ENCODE results near the gene ZNF821.

The ZNF821 gene

DNA sequence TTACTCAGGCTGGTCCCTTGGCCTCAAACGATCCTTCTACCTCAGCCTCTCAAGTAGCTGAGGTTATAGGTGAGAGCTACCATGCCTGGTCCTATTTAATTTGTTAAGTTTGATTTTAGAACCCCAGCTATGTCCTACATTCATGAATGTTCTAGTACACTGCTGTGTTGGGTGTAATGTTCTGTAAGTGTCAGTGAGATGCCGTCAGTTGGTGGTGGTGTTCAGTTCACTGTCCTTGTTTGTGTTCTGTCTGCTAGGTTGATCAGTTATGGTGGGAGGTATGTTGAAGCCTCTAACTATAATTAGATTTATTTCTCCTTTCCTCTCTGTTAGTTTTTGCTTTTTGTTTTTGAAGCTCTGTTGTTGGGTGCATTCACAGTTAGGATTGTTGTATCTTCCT is 19.6 kb upstream of the ZNF821 start:
- TF ChIP-seq FOXP2 (optimal IDR thresholded peaks at IDR 0.05; ENCODE audit: borderline replicate concordance, extremely low read depth, extremely low read length, insufficient read depth) (no peak), TAF1 (IDR thresholded peaks at IDR 0.05; ENCODE audit: borderline replicate concordance, insufficient read depth, low read length) (no peak), POLR2AphosphoS5 (IDR thresholded peaks at IDR 0.05; ENCODE audit: low read depth, low read length) (no peak)

DNA sequence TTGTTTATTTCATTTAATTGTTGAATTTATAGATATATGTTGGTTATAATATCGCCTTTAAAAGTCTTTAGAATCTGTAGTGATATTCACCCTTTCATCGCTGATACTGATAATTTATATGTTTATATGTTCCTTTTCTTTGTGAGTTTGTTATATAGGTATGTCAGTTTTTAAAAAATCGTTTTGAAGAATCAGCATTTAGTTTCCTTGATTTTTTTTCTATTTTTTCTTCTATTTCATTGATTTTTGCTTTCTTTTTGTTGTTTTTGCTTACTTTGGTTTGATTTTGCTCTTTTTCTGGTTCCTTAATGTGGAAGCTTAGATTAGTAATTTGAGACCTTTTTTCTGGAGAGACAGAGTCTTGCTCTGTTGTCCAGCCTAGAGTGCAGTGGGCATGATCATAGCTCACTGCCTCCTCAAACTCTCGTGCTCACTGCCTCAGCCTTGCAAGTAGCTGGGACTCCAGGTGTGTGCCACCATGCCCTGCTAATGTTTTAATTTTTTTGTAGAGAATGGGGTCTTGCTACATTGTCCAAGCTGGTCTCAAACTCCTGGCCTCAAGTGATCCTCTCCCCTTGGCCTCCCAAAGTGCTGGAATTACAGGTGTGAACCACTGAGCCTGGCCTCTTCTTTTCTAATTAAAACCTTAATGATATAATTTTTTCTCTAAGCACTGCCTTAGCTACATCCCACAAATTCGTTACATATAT is 18.8 kb upstream of the ZNF821 start:
- TF ChIP-seq FOXP2 (optimal IDR thresholded peaks at IDR 0.05; ENCODE audit: borderline replicate concordance, extremely low read depth, extremely low read length, insufficient read depth): no peak

DNA sequence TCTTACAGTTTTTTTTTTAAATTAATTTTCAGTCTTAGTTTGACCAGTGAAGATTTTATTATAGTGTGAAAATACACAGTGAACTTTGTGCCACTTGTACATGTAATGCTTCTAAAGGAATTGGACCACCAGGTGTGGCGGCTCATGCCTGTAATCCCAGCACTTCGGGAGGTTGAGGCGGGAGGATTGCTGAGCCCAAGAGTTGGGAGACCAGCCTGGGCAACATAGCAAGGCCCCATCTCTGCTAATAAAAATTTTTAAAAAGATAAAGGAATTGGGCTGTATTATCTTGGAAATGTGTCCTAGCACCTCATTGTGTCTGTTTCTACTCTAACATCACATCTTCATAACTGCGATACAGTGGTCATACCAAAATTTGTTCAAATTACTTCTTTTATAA is 15.2 kb upstream of the ZNF821 start:
- TF ChIP-seq POLR2AphosphoS5 (IDR thresholded peaks at IDR 0.05; ENCODE audit: low read depth, low read length): no peak
- TF ChIP-seq SIN3A (IDR thresholded peaks at IDR 0.05; ENCODE audit: borderline replicate concordance, insufficient read depth, low read length): no peak
- TF ChIP-seq TAF1 (IDR thresholded peaks at IDR 0.05; ENCODE audit: borderline replicate concordance, insufficient read depth, low read length): no peak
- TF ChIP-seq FOXP2 (optimal IDR thresholded peaks at IDR 0.05; ENCODE audit: borderline replicate concordance, extremely low read depth, extremely low read length, insufficient read depth): no peak

DNA sequence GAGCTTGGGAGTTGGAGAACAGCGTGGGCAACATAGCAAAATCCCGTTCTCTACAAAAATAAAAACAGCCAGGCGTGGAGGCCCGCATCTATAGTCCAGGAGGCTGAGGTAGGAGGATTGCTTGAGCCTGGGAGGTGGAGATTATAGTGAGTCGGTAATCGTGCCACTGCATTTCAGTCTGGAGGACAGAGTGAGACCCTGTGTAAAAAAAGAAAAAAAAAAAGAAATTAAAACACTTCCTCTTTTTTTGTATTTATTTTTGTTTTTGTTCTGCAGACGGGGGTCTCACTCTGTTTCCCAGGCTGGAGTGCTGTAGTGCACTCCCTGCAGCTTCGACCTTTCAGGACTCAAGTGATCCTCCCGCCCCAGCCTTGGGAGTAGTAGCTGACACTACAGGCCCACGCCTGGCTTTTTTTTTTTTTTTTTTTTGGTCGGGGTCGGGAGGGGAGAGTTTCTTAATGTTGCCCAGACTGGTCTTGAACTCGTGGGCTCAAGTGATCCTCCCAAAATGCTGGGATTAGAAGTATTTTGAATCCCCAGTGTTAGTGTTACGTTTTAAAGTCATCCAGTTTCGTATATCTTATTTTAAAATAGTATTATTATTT is 12.9 kb upstream of the ZNF821 start:
- TF ChIP-seq TAF1 (IDR thresholded peaks at IDR 0.05; ENCODE audit: borderline replicate concordance, insufficient read depth, low read length): no peak
- TF ChIP-seq POLR2AphosphoS5 (IDR thresholded peaks at IDR 0.05; ENCODE audit: low read depth, low read length): no peak
- no peak for TF ChIP-seq SIN3A (IDR thresholded peaks at IDR 0.05; ENCODE audit: borderline replicate concordance, insufficient read depth, low read length)
- TF ChIP-seq FOXP2 (optimal IDR thresholded peaks at IDR 0.05; ENCODE audit: borderline replicate concordance, extremely low read depth, extremely low read length, insufficient read depth): no peak
- TF ChIP-seq, protein P1, sequence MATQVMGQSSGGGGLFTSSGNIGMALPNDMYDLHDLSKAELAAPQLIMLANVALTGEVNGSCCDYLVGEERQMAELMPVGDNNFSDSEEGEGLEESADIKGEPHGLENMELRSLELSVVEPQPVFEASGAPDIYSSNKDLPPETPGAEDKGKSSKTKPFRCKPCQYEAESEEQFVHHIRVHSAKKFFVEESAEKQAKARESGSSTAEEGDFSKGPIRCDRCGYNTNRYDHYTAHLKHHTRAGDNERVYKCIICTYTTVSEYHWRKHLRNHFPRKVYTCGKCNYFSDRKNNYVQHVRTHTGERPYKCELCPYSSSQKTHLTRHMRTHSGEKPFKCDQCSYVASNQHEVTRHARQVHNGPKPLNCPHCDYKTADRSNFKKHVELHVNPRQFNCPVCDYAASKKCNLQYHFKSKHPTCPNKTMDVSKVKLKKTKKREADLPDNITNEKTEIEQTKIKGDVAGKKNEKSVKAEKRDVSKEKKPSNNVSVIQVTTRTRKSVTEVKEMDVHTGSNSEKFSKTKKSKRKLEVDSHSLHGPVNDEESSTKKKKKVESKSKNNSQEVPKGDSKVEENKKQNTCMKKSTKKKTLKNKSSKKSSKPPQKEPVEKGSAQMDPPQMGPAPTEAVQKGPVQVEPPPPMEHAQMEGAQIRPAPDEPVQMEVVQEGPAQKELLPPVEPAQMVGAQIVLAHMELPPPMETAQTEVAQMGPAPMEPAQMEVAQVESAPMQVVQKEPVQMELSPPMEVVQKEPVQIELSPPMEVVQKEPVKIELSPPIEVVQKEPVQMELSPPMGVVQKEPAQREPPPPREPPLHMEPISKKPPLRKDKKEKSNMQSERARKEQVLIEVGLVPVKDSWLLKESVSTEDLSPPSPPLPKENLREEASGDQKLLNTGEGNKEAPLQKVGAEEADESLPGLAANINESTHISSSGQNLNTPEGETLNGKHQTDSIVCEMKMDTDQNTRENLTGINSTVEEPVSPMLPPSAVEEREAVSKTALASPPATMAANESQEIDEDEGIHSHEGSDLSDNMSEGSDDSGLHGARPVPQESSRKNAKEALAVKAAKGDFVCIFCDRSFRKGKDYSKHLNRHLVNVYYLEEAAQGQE (IDR thresholded peaks at IDR 0.05; ENCODE audit: insufficient read depth in 1 of 2, low read depth in 2 of 2, low read length in 2 of 2): no peak

DNA sequence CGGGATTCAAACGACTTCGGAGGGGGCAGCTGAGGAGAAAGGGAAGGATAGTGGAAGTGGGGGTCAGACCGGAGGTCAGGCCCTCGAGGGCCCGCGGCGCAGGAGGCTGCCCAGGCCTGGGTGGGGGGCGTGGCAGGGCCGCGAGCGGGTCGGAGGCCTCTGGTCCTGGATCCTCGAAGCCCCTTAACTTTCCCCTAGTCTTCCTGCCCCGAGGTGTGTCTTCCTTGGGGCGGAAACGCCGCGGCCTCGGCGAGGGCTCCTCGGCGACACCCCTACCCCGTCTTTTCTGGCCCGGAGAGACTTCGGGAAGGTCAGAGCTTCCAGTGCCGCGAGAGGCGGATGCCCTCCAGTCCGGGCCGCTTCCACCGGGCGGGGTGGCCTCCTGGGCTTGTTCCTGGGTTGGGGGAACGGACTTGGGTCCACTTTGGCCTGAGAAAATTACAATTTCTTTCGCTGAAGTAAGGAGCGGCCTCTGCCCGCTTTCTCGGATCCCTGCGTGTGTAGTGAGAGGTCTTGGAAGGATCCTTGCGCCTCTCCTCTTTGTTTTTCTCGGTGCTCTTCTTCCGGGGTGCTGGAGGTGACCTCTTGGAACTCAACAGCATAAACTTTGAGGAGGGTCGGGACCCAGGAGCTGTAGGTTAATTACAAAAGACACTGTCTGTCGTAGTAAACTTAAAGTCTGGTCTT is 11.8 kb upstream of the ZNF821 start:
- TF ChIP-seq, protein P1 (IDR thresholded peaks at IDR 0.05; ENCODE audit: insufficient read depth in 1 of 2, low read depth in 2 of 2, low read length in 2 of 2): no peak
- 0 out of 2 replicates have a peak, but pooled peaks have one; percentile 11 for TF ChIP-seq SIN3A (IDR thresholded peaks at IDR 0.05; ENCODE audit: borderline replicate concordance, insufficient read depth, low read length)

DNA sequence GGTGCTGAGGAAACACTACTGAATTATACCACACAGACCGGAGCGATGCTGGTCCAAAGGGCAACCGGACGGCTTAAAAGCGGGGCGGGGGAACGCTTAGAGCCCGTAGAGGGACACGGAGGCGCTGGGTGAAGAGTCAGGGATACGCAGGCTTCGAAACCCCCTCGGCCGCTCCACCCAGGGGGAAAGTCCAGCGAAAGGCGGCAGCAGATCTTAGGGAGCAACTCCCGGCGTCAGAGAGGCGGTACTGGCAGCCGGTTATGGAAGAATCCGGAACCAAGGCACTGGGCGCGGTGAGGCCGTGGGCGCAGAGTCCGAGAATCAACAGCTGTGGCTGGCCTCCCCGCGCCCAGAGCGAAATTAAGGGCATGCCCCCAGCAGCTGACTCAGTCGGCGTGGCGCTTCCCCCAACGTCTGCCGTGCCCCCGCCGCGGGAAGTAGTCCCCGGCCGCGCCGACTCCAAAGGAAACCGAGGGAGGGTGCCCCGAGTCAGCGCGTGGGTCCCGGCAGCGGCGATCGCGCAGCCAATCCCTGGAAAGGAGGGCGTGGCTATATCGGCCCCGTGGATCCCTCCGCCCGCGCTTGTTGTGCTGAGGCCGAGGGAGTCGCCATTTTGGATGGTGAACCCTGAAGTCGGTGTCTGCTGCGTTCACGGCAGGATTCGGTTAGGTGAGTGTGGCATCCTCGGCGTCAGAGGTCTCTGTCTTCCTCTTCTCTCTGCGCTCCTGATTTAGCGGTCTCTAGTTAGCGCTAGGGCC is 11.1 kb upstream of the ZNF821 start, which contains the start of gene IST1:
IST1 (plus strand) TSS at position 611 of the 758 bp plus-strand sequence. CDS start 20,110 bp downstream, outside the sequence.
- TF ChIP-seq FOXP2 (optimal IDR thresholded peaks at IDR 0.05; ENCODE audit: borderline replicate concordance, extremely low read depth, extremely low read length, insufficient read depth) (peak; percentile 80), TAF1 (IDR thresholded peaks at IDR 0.05; ENCODE audit: borderline replicate concordance, insufficient read depth, low read length) (peak; percentile 93; the same call in 1 of the 2 replicates), POLR2AphosphoS5 (IDR thresholded peaks at IDR 0.05; ENCODE audit: low read depth, low read length) (peak; percentile 94), SIN3A (IDR thresholded peaks at IDR 0.05; ENCODE audit: borderline replicate concordance, insufficient read depth, low read length) (no peak)
- TF ChIP-seq, protein P1 (IDR thresholded peaks at IDR 0.05; ENCODE audit: insufficient read depth in 1 of 2, low read depth in 2 of 2, low read length in 2 of 2): 0 out of 4 replicates have a peak, but pooled peaks of 1 of the 2 experiments have one; percentile 51
